ENCODE data around the gene KICS2. TPM values are rescaled to one million over a fixed set of nuclear protein-coding genes. Genes with fewer than 3 reads are reported as not detected.
"Not testable (repeated sequence)": the region's sequence is repeated elsewhere in the genome, so short reads cannot be mapped to it uniquely, and the experiment has no call there.

KICS2 gene
- total RNA-seq, 2 donors from 2014 or later, result 6.8 to 18.2 TPM

- 77% methylated on average over 5 of the region's 5 CpGs for WGBS
- DNase-seq (ENCODE audit: low spot score), result no peak
Measured at GRCh38 chr12:64212119-64212746, 9.9 kb downstream of the KICS2 start.

GRCh38 chr12:64207453-64207852 is 14.6 kb downstream of the KICS2 start:
- Histone ChIP-seq H3K4me1 (replicated peaks) (no peaks in the 10 kb centered on the region), H3K27ac (no peak overlapping the region), H3K9me3 (no peaks in the 10 kb centered on the region), H3K27me3 (replicated peaks; ENCODE audit: insufficient read depth) (no peaks in the 10 kb centered on the region), H3K4me3 (no peak overlapping the region), H3K36me3 (no peaks in the 10 kb centered on the region)
- intact Hi-C loops (cut with DNase I), result no loop called here
- WGBS, result 98% methylated on average over 2 of the region's 2 CpGs
- TF ChIP-seq CTCF (IDR thresholded peaks at IDR 0.05) (no peak), POLR2AphosphoS5 (IDR thresholded peaks at IDR 0.05) (no peak), POLR2A (IDR thresholded peaks at IDR 0.05) (no peak)
- DNase-seq (ENCODE audit: low spot score), result no peak

More at GRCh38 chr12:64212119-64212746, 9.9 kb downstream of the KICS2 start:
- Histone ChIP-seq H3K27ac (no peak overlapping the region), H3K4me1 (replicated peaks) (no peaks in the 10 kb centered on the region), H3K36me3 (no peaks in the 10 kb centered on the region), H3K9me3 (no peaks in the 10 kb centered on the region), H3K27me3 (replicated peaks; ENCODE audit: insufficient read depth) (no peaks in the 10 kb centered on the region), H3K4me3 (no peak overlapping the region)
- TF ChIP-seq POLR2A (IDR thresholded peaks at IDR 0.05), result no peak
- no peak for TF ChIP-seq CTCF (IDR thresholded peaks at IDR 0.05)
- no peak for TF ChIP-seq POLR2AphosphoS5 (IDR thresholded peaks at IDR 0.05)
- intact Hi-C loops (cut with DNase I), result no loop called here

GRCh38 chr12:64205542-64205941 is 16.6 kb downstream of the KICS2 start:
- 89% methylated on average over 2 of the region's 2 CpGs for WGBS
- no peak for DNase-seq (ENCODE audit: low spot score)
- H3K4me1 ChIP-seq (replicated peaks), result no peaks in the 10 kb centered on the region
- no peak overlapping the region for H3K27ac ChIP-seq
- no peaks in the 10 kb centered on the region for H3K27me3 ChIP-seq (replicated peaks; ENCODE audit: insufficient read depth)
- H3K4me3 ChIP-seq, result no peak overlapping the region
- H3K36me3 ChIP-seq, result no peaks in the 10 kb centered on the region
- TF ChIP-seq CTCF (IDR thresholded peaks at IDR 0.05), result no peak
- TF ChIP-seq POLR2A (IDR thresholded peaks at IDR 0.05), result no peak
- no peak for TF ChIP-seq POLR2AphosphoS5 (IDR thresholded peaks at IDR 0.05)
- intact Hi-C loops (cut with DNase I), result no loop called here
- no peaks in the 10 kb centered on the region for H3K9me3 ChIP-seq

- 59% methylated on average over 7 of the region's 7 CpGs for WGBS
- H3K27ac ChIP-seq, result no peak overlapping the region
- intact Hi-C loops (cut with DNase I), result no loop called here
- H3K27me3 ChIP-seq (replicated peaks; ENCODE audit: insufficient read depth), result no peaks in the 10 kb centered on the region
- no peak for TF ChIP-seq POLR2AphosphoS5 (IDR thresholded peaks at IDR 0.05)
- TF ChIP-seq CTCF (IDR thresholded peaks at IDR 0.05), result no peak
- no peak for TF ChIP-seq POLR2A (IDR thresholded peaks at IDR 0.05)
- H3K4me1 ChIP-seq (replicated peaks), result no peaks in the 10 kb centered on the region
- no peak overlapping the region for H3K4me3 ChIP-seq
- no peak for DNase-seq (ENCODE audit: low spot score)
- no peaks in the 10 kb centered on the region for H3K9me3 ChIP-seq
- H3K36me3 ChIP-seq, result no peaks in the 10 kb centered on the region
Measured at GRCh38 chr12:64203775-64204174, 18.3 kb downstream of the KICS2 start.

- no peak for TF ChIP-seq CTCF (IDR thresholded peaks at IDR 0.05)
- no peak for TF ChIP-seq POLR2AphosphoS5 (IDR thresholded peaks at IDR 0.05)
- no peak for TF ChIP-seq POLR2A (IDR thresholded peaks at IDR 0.05)
Measured at GRCh38 chr12:64203036-64203435, 19.1 kb downstream of the KICS2 start.

GRCh38 chr12:64195841-64196240 is 26.3 kb downstream of the KICS2 start:
- 37% methylated on average over 8 of the region's 15 CpGs for WGBS
- DNase-seq (ENCODE audit: low spot score); H3K9me3 ChIP-seq; intact Hi-C loops (cut with DNase I); H3K4me1 ChIP-seq (replicated peaks); H3K36me3 ChIP-seq; H3K27ac ChIP-seq; H3K27me3 ChIP-seq (replicated peaks; ENCODE audit: insufficient read depth); H3K4me3 ChIP-seq: not testable (repeated sequence)

More at GRCh38 chr12:64203036-64203435, 19.1 kb downstream of the KICS2 start:
- Histone ChIP-seq H3K4me1 (replicated peaks) (no peaks in the 10 kb centered on the region), H3K27ac (no peak overlapping the region), H3K9me3 (no peaks in the 10 kb centered on the region), H3K36me3 (no peaks in the 10 kb centered on the region), H3K4me3 (no peak overlapping the region), H3K27me3 (replicated peaks; ENCODE audit: insufficient read depth) (no peaks in the 10 kb centered on the region)
- intact Hi-C loops (cut with DNase I), result no loop called here
- DNase-seq (ENCODE audit: low spot score), result no peak
- WGBS, result 98% methylated on average over 5 of the region's 5 CpGs
